ENCODE results near the gene CSF1R.

Gene CSF1R

GRCh38 chr5:150023136-150023535, 63.2 kb downstream of the CSF1R start:
- Histone ChIP-seq H4K20me1 (ENCODE audit: control insufficient read depth, insufficient read depth, low read depth, low read length) (no peaks in the 10 kb centered on the region), H3K4me1 (ENCODE audit: control insufficient read depth, low read length) (no peaks in the 10 kb centered on the region), H3K4me2 (ENCODE audit: low read length) (no peak overlapping the region), H3K4me3 (ENCODE audit: low read length) (no peak overlapping the region), H3K27me3 (ENCODE audit: control insufficient read depth, low read length) (no peaks in the 10 kb centered on the region), H3K9me3 (ENCODE audit: control insufficient read depth, insufficient read depth, low read length) (no peaks in the 10 kb centered on the region), H3K36me3 (ENCODE audit: control insufficient read depth, low read length) (peaks cover 93% of the 10 kb centered on the region), H3K27ac (ENCODE audit: low read depth, low read length) (no peak overlapping the region), H3F3A (ENCODE audit: control insufficient read depth, insufficient read depth) (no peaks in the 10 kb centered on the region), H3K9me2 (replicated peaks; ENCODE audit: control insufficient read depth, low read length) (no peaks in the 10 kb centered on the region), H3K79me2 (ENCODE audit: control insufficient read depth, low read length) (no peaks in the 10 kb centered on the region)
- TF ChIP-seq EZH2phosphoT487 (IDR thresholded peaks at IDR 0.05; ENCODE audit: borderline replicate concordance, low read length) = no peak
- TF ChIP-seq CTCF (IDR thresholded peaks at IDR 0.05; ENCODE audit: low read depth, low read length, poor library complexity, severe bottlenecking) = no peak

- Histone ChIP-seq H3K9me2 (replicated peaks; ENCODE audit: control insufficient read depth, low read length) (no peaks in the 10 kb centered on the region), H3K4me3 (ENCODE audit: low read length) (no peak overlapping the region), H4K20me1 (ENCODE audit: control insufficient read depth, insufficient read depth, low read depth, low read length) (no peaks in the 10 kb centered on the region), H3K27ac (ENCODE audit: low read depth, low read length) (no peak overlapping the region), H3K4me2 (ENCODE audit: low read length) (no peak overlapping the region), H3K36me3 (ENCODE audit: control insufficient read depth, low read length) (peaks cover 94% of the 10 kb centered on the region), H3K79me2 (ENCODE audit: control insufficient read depth, low read length) (no peaks in the 10 kb centered on the region), H3F3A (ENCODE audit: control insufficient read depth, insufficient read depth) (no peaks in the 10 kb centered on the region), H3K9me3 (ENCODE audit: control insufficient read depth, insufficient read depth, low read length) (no peaks in the 10 kb centered on the region), H3K4me1 (ENCODE audit: control insufficient read depth, low read length) (no peaks in the 10 kb centered on the region), H3K27me3 (ENCODE audit: control insufficient read depth, low read length) (no peaks in the 10 kb centered on the region)
- TF ChIP-seq CTCF (IDR thresholded peaks at IDR 0.05; ENCODE audit: low read depth, low read length, poor library complexity, severe bottlenecking) = no peak
- TF ChIP-seq EZH2phosphoT487 (IDR thresholded peaks at IDR 0.05; ENCODE audit: borderline replicate concordance, low read length) = no peak
These were observed 63.7 kb downstream of the CSF1R start for GRCh38 chr5:150022681-150023080.

- H3K4me2 ChIP-seq (ENCODE audit: low read length) = no peak overlapping the region
- H3K9me2 ChIP-seq (replicated peaks; ENCODE audit: control insufficient read depth, low read length) = no peaks in the 10 kb centered on the region
- H3K27me3 ChIP-seq (ENCODE audit: control insufficient read depth, low read length) = no peaks in the 10 kb centered on the region
- TF ChIP-seq CTCF (IDR thresholded peaks at IDR 0.05; ENCODE audit: low read depth, low read length, poor library complexity, severe bottlenecking) = no peak
- no peak for TF ChIP-seq EZH2phosphoT487 (IDR thresholded peaks at IDR 0.05; ENCODE audit: borderline replicate concordance, low read length)
- H3K4me1 ChIP-seq (ENCODE audit: control insufficient read depth, low read length) = no peaks in the 10 kb centered on the region
- no peaks in the 10 kb centered on the region for H3K79me2 ChIP-seq (ENCODE audit: control insufficient read depth, low read length)
- H3K36me3 ChIP-seq (ENCODE audit: control insufficient read depth, low read length) = peaks cover 97% of the 10 kb centered on the region
- no peaks in the 10 kb centered on the region for H4K20me1 ChIP-seq (ENCODE audit: control insufficient read depth, insufficient read depth, low read depth, low read length)
- no peak overlapping the region for H3K27ac ChIP-seq (ENCODE audit: low read depth, low read length)
- no peak overlapping the region for H3K4me3 ChIP-seq (ENCODE audit: low read length)
- no peaks in the 10 kb centered on the region for H3K9me3 ChIP-seq (ENCODE audit: control insufficient read depth, insufficient read depth, low read length)
- H3F3A ChIP-seq (ENCODE audit: control insufficient read depth, insufficient read depth) = no peaks in the 10 kb centered on the region
These were observed 64.2 kb downstream of the CSF1R start for GRCh38 chr5:150022158-150022531.

All from DOHH2 (cell line).